Left lobe of liver (tissue), 2 donors: Measurements from ENCODE around the gene SLC22A23. TPM values are rescaled to one million over a fixed set of nuclear protein-coding genes. Genes with fewer than 3 reads are reported as not detected.
A peak's percentile ranks its signal among the peaks of the same experiment; 100 is the strongest.

Experiments used
- ATAC-seq: fragments of 200-7000 bp; cut with Tn5 transposase; one replicate; pipeline ENCODE4 v1.9.1; 2020; ENCODE audit warnings: mild to moderate bottlenecking, moderate library complexity
- DNase-seq: peaks from one replicate; pipeline ENCODE4 v3.0.0-alpha.2; 2020; ENCODE audit warnings: low spot score
- total RNA-seq: library from RNA; stranded (reverse); gene quantifications from one replicate; pipeline ENCODE4 v1.2.1, GENCODE V29; 2021
- donor health status: DM: no; HTN: no; CAD: no; lungs with moderate emphysema.
- donor health status: DM: no; HTN: yes; CAD: no.

Gene SLC22A23
- total RNA-seq, 1 donor from 2014 or later: 16.9 TPM

GRCh38 chr6:3309391-3310050 lies 147.3 kb downstream of the SLC22A23 start:
- DNase-seq (no peak), ATAC-seq (no peak)

- ATAC-seq: no peak
- DNase-seq: no peak
Observed at GRCh38 chr6:3308106-3308505, 148.7 kb downstream of the SLC22A23 start.

- ATAC-seq (no peak), DNase-seq (no peak)
Observed at GRCh38 chr6:3307436-3307835, 149.4 kb downstream of the SLC22A23 start.

- no peak for ATAC-seq
- no peak for DNase-seq
Observed at GRCh38 chr6:3306848-3307247, 150.0 kb downstream of the SLC22A23 start.

- no peak for ATAC-seq
- DNase-seq: no peak
Observed at GRCh38 chr6:3305831-3306230, 151.0 kb downstream of the SLC22A23 start.

GRCh38 chr6:3305216-3305565 lies 151.7 kb downstream of the SLC22A23 start:
- ATAC-seq: no peak
- DNase-seq: no peak

- DNase-seq (no peak), ATAC-seq (no peak)
Observed at GRCh38 chr6:3304500-3305215, 152.2 kb downstream of the SLC22A23 start.

- no peak for ATAC-seq
- no peak for DNase-seq
Observed at GRCh38 chr6:3303795-3304411, 152.9 kb downstream of the SLC22A23 start.

GRCh38 chr6:3301506-3301905 lies 155.3 kb downstream of the SLC22A23 start:
- ATAC-seq (no peak), DNase-seq (no peak)

GRCh38 chr6:3299221-3299620 lies 157.6 kb downstream of the SLC22A23 start:
- ATAC-seq (no peak), DNase-seq (no peak)

- no peak for ATAC-seq
- DNase-seq: no peak
Observed at GRCh38 chr6:3297909-3298308, 158.9 kb downstream of the SLC22A23 start.

- no peak for ATAC-seq
Observed at GRCh38 chr6:3297006-3297405, 159.8 kb downstream of the SLC22A23 start.

GRCh38 chr6:3296537-3296936 lies 160.3 kb downstream of the SLC22A23 start:
- DNase-seq (no peak), ATAC-seq (no peak)

More at GRCh38 chr6:3297006-3297405, 159.8 kb downstream of the SLC22A23 start:
- DNase-seq: no peak

GRCh38 chr6:3296078-3296477 lies 160.8 kb downstream of the SLC22A23 start:
- ATAC-seq (peak; percentile 67), DNase-seq (no peak)

- peak; percentile 81 for ATAC-seq
- DNase-seq: no peak
Observed at GRCh38 chr6:3294921-3295871, 161.7 kb downstream of the SLC22A23 start.

GRCh38 chr6:3294396-3294795 lies 162.5 kb downstream of the SLC22A23 start:
- ATAC-seq (no peak), DNase-seq (no peak)

- ATAC-seq: no peak
- no peak for DNase-seq
Observed at GRCh38 chr6:3293271-3294155, 163.3 kb downstream of the SLC22A23 start.

GRCh38 chr6:3292431-3293197 lies 164.2 kb downstream of the SLC22A23 start:
- ATAC-seq (no peak), DNase-seq (no peak)

- DNase-seq (no peak), ATAC-seq (no peak)
Observed at GRCh38 chr6:3291987-3292386, 164.9 kb downstream of the SLC22A23 start.
